ENCODE results near the gene C1orf141.
A peak's percentile ranks its signal among the peaks of the same experiment; 100 is the strongest.
"Not testable (repeated sequence)": the region's sequence is repeated elsewhere in the genome, so short reads cannot be mapped to it uniquely, and the experiment has no call there.

C1orf141 gene

DNA sequence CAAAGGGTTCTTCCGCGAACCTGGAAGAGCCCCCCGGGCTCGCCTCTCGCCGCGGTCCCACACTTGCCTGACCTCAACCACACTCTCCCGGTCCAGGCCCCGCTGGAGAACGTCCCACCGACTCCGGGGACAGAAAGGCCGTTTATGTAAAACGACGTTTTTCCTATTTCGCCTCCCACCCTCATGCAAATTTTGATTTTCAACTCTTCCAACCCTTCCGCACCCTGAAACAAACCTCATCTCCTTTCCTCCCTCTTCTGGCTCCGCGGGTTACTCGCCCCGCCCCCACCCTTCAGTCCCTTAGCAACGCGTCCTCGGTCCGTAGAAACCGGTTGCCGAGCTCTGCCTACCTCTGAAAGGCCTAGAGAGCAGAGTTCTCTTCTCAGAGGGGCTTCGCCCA, at the start of gene C1orf141:
C1orf141 (minus strand) TSS at position 276 of the 400 bp plus-strand sequence. CDS start 7,730 bp downstream, outside the sequence.
- no peak for DNase-seq (ENCODE audit: low read depth in 3 of 3)

DNA sequence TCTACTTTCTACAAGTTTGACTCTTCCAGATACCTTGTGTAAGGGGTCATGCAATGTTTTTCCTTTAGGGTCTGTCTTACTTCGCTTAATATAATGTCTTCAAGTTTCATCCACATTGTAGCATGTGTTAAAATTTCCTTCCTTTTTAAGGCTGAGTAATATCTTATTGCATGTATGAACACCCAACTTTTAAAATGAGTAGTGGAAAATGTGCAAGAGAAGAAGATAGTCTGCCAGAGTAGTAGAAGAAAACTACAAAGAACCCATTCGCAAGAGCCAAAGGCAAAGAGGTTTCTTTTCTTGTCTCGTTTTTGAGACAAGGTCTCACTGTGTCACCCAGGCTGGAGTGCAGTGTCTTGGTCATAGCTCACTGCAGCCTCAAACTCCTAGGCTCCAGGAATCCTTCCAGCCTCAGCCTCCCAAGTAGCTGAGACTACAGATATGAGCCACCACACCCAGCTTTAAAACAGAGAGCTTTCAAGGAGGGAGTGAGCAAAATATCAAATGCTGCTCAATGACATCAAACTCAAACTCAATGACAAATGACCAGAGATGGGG, 40.8 kb upstream of the C1orf141 start:
- no peak for DNase-seq (ENCODE audit: low read depth in 3 of 3)

GRCh38 chr1:67174716-67175284, 40.0 kb upstream of the C1orf141 start:
- no peak for DNase-seq (ENCODE audit: low read depth in 3 of 3)

DNA sequence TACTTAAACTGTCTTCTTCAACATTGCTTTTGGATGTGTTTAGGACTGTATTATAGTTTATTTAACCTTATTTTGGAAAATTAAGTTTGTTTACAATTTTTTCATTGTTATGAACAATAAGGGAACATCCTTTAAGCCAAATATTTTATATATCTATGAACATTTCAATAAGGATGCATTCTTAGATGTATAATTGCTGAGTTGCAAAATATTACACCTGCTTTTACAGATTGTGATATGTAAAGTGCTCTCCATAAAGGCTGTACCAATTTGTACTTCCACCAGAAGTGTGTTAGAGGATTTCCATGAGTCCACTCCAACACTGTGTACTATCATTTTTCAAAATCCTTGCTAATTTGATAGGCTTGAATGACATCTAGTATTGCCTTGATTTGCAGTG, 39.2 kb upstream of the C1orf141 start:
- no peak for DNase-seq (ENCODE audit: low read depth in 3 of 3)

GRCh38 chr1:67171978-67172377, 37.2 kb upstream of the C1orf141 start:
- no peak for DNase-seq (ENCODE audit: low read depth in 3 of 3)

GRCh38 chr1:67171574-67171955, 36.8 kb upstream of the C1orf141 start:
- no peak for DNase-seq (ENCODE audit: low read depth in 3 of 3)

GRCh38 chr1:67170751-67171573, 36.2 kb upstream of the C1orf141 start:
- DNase-seq (ENCODE audit: low read depth in 3 of 3), result no peak

DNA sequence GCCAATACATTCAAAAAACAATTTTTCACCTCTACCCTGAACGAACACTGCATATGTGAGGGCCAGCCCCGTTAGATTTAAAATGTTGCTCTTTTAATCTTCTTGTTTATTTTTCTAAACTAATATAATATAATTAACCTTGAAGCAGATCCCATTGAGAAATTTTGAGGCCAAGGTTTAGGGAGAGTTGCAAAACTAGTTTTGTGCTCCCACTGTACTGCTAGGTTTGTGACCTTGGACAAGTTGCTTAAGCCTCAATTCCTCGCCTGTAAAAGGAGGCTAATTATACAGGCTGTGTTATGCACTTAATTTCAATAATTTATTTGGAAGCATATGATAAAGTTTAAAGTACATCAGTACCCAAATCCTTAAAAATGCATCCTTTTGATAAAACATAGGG, 35.2 kb upstream of the C1orf141 start:
- no peak for DNase-seq (ENCODE audit: low read depth in 3 of 3)

- no peak for DNase-seq (ENCODE audit: low read depth in 3 of 3)
Observed at GRCh38 chr1:67169496-67169895, 34.7 kb upstream of the C1orf141 start.

DNA sequence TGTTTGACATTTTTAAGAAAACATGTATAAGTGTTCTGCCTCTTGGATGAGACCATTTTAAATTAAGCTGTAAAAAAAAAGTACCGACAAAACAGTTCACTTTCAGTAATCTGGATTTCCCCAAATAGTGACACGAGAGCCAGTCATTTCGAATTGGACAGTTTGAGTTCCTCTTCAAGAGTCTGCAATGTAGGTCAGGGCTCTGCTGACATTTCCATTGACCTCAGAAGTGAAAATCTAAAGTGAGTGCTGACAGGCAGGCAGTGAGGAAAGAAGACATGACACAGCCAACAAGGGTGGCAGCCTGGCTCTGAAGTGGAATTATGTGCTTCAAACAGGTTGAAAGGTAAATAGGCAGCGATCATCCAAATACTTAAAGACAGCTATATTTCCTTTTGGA, 31.4 kb upstream of the C1orf141 start, which contains the start of gene IL23R:
IL23R (plus strand) TSS at position 259 of the 400 bp plus-strand sequence. CDS start 1,667 bp downstream, outside the sequence.
- DNase-seq (ENCODE audit: low read depth in 3 of 3), result peak in 1 of 3 experiments; percentile 4

- DNase-seq (ENCODE audit: low read depth in 3 of 3), result no peak
Observed at GRCh38 chr1:67165468-67166041, 30.8 kb upstream of the C1orf141 start.

- peak in 1 of 3 experiments; percentile 6 for DNase-seq (ENCODE audit: low read depth in 3 of 3)
Observed at GRCh38 chr1:67162954-67163353, 28.2 kb upstream of the C1orf141 start.

DNA sequence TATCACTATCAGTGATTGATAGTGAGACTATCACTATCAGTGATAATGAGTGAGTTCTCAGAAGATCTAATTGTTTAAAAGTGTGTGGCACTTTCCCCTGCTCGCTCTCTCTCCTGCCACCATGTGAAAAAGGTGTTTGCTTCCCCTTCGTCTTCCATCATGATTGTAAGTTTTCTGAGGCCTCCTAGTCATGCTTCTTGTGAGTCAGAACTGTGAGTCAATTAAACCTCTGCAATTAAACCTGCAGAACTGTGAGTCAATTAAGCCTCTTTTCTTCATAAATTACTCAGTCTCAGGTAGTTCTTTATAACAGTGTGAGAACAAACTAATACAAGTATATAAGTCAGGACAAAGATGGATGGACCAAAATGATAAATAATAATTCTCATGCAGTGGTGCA, 24.5 kb upstream of the C1orf141 start:
- no peak for DNase-seq (ENCODE audit: low read depth in 3 of 3)

DNA sequence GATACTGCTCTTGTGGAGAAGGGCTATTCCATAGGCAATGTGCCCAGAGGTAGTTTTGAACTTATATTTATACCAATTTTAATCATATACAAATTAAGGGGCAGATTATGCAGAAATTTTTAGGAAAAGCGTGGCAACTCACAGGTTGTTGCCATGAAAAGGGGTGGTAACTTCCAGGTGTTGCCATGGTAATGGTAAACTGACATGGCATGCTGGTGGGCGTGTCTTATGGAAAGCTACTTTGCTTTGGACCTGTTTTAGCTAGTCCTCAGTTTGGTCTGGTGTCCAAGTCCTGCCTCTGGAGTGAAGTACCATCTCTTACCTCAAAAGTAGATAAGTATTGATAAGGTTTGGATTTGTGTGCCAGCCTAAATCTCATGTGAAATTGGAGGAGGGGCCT, 23.6 kb upstream of the C1orf141 start:
- no peak for DNase-seq (ENCODE audit: low read depth in 3 of 3)

DNA sequence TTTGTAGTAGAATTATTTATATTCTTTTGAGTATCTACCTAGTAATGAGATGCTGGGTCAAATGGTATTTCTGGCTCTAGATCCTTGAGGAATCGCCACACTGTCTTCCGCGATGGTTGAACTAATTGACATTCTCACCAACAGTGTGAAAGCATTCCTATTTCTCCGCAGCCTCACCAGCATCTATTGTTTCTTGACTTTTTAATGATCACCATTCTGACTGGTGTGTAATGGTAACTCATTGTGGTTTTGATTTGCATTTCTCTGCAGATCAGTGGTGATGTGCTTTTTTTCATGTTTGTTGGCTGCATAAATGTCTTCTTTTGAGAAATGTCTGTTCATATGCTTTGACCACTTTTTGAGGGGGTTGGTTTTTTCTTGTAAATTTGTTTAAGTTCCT, 16.2 kb upstream of the C1orf141 start:
- DNase-seq (ENCODE audit: low read depth in 3 of 3), result no peak

GRCh38 chr1:67149179-67149770, 14.5 kb upstream of the C1orf141 start:
- peak in 2 of 3 experiments; percentile 22 to 38 for DNase-seq (ENCODE audit: low read depth in 3 of 3)

DNA sequence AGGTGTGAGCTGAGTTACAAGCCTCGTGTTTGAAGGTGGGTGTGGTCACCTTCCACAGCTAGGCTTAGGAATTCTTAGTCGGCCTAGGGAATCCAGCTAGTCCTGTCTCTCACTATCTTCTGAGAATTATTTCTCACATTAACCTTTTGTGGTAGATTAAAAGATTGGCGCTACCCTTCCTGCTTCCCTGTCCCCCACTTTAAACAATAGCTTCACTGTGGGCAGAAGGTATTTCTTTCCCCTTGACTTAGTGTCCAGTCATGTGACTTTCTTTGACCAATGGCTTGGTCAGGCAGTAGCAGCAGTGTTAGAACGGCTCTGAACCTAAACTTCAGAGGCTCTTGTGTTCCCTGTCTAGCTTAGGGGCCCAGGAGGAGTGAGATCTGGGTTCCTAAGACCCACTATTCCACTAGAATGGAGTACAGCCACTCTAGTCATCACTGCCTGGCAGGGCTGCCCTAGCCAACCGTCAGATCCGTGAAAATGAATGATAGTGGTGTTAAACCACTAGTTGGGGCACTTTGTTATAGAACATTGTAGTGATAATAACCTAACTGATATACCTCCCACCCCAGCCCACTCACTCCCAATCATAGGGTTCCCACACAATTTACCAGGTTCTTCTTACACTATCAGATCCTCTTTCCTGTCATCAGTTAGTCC, 13.9 kb upstream of the C1orf141 start:
- DNase-seq (ENCODE audit: low read depth in 3 of 3), result no peak

DNA sequence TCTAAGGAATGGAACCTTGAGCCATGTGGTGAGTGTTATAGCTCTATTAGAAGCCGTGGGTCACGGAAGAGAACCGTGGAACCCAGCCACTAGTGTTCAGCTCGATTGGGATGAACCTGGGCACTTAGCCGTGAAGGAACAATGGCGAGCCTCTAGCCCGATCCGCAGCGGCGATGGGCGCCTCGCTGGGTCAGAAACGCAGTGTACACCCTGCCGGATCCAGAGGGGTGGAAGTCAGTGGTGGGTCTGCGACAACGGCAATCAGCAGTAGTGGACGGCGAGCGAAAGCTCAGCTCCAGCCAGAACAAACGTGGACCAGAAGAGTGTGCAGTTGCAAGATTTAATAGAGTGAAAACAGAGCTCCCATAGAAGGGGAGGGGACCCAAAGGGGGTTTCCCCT, 13.2 kb upstream of the C1orf141 start:
- DNase-seq (ENCODE audit: low read depth in 3 of 3), result not testable (repeated sequence)

- no peak for DNase-seq (ENCODE audit: low read depth in 3 of 3)
Observed at GRCh38 chr1:67146539-67146938, 11.8 kb upstream of the C1orf141 start.

DNA sequence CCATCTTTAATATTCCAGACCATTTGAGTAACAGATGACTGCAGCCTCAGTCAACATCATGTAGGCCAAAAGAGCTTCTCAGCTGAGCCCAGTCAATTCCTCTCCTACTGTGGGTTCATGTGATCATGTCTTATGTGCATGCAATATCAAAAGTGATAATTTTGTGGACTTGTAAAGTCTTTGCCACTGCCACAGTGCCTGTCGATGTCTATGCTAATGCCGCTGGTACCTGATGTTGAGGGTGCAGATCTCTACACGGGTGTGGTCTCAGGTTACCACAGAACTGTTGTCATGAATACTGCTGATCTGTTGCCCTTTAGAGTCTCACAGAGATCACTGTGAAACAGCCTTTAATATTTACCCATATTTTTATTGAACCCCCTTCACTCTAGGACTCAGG, 11.3 kb upstream of the C1orf141 start:
- no peak for DNase-seq (ENCODE audit: low read depth in 3 of 3)

GRCh38 chr1:67144696-67145095, 9.9 kb upstream of the C1orf141 start:
- peak in 1 of 3 experiments; percentile 12 for DNase-seq (ENCODE audit: low read depth in 3 of 3)

GRCh38 chr1:67143966-67144365, 9.2 kb upstream of the C1orf141 start:
- DNase-seq (ENCODE audit: low read depth in 3 of 3), result no peak
